ENCODE measurements around the gene HNRNPDL. TPM values are rescaled to one million over a fixed set of nuclear protein-coding genes. Genes with fewer than 3 reads are reported as not detected.
A peak's percentile ranks its signal among the peaks of the same experiment; 100 is the strongest.

The HNRNPDL gene
- total RNA-seq, 4 donors from 2014 or later: 135 to 227 (median 154) TPM

DNA sequence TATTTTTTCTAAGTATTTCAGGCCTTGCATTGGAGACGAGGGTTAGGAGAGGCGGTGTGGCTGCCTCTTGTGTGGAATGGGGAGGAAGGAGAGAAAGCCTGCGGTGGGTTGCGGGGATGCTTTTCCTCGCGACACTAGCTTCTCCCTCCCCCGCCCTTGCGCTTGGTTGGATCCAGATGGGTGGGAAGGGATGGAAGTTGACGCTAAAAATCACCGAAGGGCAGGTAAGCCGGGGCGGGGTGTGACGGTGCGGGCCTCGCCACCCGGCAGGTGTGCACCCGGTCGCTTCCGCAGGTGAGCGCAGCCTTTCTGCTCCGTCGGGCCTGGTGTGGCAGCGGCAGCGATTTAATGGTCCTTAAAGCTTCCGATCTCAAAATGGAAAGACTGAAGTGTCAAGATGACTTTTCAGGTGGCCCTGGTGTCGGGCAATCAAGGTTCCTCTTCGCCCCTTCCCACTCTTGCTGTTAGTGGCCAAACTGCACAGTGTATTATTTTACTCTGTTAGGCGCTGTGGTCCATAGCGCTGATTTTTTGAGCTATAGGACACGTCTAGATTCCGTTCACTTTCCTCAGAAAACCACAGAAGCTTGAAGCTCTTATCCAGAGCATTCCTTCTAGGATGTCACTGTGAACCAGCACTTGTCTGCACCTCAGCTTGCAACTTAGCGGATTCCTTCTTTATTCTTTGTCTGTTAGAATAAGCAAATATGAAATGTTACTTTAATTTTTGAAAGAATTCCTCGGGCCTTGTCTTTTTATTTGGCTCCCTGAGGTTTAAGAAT lies 893 bp upstream of the HNRNPDL start:
- WGBS: 4% methylated on average over 32 of the region's 33 CpGs
- Histone ChIP-seq H3K4me1 (peaks cover 25 to 50% (median 41%) of the 10 kb centered on the region in 4 donors), H3K4me3 (peak overlapping the region; percentile 77 to 98 (median 94)), H3K27me3 (no peaks in the 10 kb centered on the region), H3K27ac (replicated peaks in 1 of 4) (peak overlapping the region; percentile 98 to 100 (median 98)), H3K36me3 (peaks cover 0 to 20% (median 9%) of the 10 kb centered on the region in 4 donors), H3K9me3 (no peaks in the 10 kb centered on the region)
- intact Hi-C loops (cut with DNase I): no loop called here
- no peak for TF ChIP-seq EP300 (IDR thresholded peaks at IDR 0.05)
- no peak for TF ChIP-seq POLR2A (IDR thresholded peaks at IDR 0.05; ENCODE audit: low read depth)
- no peak for TF ChIP-seq POLR2AphosphoS5 (IDR thresholded peaks at IDR 0.05)
- TF ChIP-seq, protein P1, sequence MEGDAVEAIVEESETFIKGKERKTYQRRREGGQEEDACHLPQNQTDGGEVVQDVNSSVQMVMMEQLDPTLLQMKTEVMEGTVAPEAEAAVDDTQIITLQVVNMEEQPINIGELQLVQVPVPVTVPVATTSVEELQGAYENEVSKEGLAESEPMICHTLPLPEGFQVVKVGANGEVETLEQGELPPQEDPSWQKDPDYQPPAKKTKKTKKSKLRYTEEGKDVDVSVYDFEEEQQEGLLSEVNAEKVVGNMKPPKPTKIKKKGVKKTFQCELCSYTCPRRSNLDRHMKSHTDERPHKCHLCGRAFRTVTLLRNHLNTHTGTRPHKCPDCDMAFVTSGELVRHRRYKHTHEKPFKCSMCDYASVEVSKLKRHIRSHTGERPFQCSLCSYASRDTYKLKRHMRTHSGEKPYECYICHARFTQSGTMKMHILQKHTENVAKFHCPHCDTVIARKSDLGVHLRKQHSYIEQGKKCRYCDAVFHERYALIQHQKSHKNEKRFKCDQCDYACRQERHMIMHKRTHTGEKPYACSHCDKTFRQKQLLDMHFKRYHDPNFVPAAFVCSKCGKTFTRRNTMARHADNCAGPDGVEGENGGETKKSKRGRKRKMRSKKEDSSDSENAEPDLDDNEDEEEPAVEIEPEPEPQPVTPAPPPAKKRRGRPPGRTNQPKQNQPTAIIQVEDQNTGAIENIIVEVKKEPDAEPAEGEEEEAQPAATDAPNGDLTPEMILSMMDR (IDR thresholded peaks at IDR 0.05): no peak
- no peak for DNase-seq (ENCODE audit: extremely low spot score)

DNA sequence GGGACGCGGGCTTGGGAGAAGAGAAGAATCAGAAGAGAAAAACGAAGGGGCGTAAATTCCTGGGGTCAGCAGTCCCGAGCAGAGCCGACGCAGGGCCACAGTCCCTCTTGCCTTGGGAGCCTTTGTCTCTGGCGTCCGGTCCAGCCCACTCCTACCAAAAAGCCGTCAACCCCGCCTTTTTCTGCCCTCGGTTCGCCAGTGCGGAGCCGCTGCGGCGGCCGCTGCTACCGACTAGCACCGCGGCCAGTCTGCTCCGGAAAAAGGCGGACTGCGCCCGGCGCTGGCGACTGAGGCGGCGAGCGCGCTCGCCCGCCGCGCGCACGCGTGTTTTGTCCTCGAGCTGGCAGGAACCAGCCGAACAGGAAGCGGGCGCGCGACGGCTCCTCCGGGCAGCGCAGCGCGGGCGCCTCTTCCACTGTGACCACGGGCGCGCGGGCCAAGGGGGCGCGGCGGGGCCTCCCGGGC lies 502 bp downstream of the HNRNPDL start:
- WGBS: 5% methylated on average over 4 of the region's 58 CpGs
- DNase-seq (ENCODE audit: extremely low spot score): no peak

DNA sequence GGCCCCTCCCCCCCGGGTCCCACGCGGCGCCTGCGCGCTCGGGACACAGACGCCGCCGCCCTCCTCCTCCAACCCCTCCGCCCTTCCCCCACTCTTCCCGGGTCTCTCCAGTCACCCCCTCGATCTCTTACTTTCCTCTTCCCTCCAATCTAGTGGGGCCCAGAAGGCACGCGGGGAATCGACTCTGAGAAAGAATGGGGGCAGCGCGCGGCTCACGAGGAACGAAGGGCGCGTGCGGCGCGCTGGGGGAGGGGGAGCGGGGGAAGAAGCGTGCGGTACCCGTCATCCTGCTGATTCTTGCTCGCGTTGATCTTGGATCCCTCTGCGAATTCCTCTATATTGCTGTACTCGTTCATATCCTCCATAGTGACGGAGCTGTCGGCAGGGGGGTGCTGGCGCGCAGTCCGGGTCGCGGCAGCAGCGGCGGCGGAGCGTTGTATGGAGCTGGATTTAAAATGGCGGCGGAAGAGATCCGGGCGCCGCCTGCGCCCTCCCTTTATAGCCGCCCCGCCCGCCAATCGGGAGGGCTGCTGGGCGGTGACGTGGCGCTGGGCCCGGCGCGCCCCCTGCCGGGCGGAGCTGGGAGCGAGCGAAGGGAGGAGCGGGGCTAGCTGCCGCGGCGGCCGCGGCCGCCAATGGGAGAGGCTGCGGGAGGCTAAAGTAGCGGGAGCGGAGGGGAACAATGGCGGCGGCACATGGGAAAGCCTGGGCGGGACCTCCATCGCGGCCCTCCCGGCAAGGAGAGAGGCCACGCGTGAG lies 1.1 kb downstream of the HNRNPDL start:
- Histone ChIP-seq H3K27me3 (no peaks in the 10 kb centered on the region), H3K4me1 (peaks cover 30 to 61% (median 53%) of the 10 kb centered on the region in 4 donors), H3K36me3 (peaks cover 16 to 41% (median 27%) of the 10 kb centered on the region in 4 donors), H3K4me3 (peak overlapping the region; percentile 77 to 98 (median 94)), H3K27ac (replicated peaks in 1 of 4) (peak overlapping the region; percentile 98 to 100 (median 98)), H3K9me3 (no peaks in the 10 kb centered on the region)
- peak; percentile 96 for DNase-seq (ENCODE audit: extremely low spot score)
- intact Hi-C loops (cut with DNase I): loop anchor here (1.0 to 10.0 kb wide), 3 partner anchors 55 to 586 kb away; partner anchors contain the start of gene LIN54
- TF ChIP-seq POLR2AphosphoS5 (IDR thresholded peaks at IDR 0.05) (peak; percentile 79 to 97), POLR2A (IDR thresholded peaks at IDR 0.05; ENCODE audit: low read depth) (peak; percentile 79), EP300 (IDR thresholded peaks at IDR 0.05) (no peak)
- TF ChIP-seq, protein P1 (IDR thresholded peaks at IDR 0.05): peak; percentile 91 to 98 (median 94)
- under 1% methylated on average over 42 of the region's 83 CpGs for WGBS

More for the DNA sequence above, 502 bp downstream of the HNRNPDL start:
- TF ChIP-seq POLR2AphosphoS5 (IDR thresholded peaks at IDR 0.05) (no peak), POLR2A (IDR thresholded peaks at IDR 0.05; ENCODE audit: low read depth) (no peak), EP300 (IDR thresholded peaks at IDR 0.05) (no peak)
- TF ChIP-seq, protein P1 (IDR thresholded peaks at IDR 0.05): no peak
- Histone ChIP-seq H3K4me3 (peak overlapping the region; percentile 77 to 98 (median 94)), H3K9me3 (no peaks in the 10 kb centered on the region), H3K4me1 (peaks cover 30 to 59% (median 52%) of the 10 kb centered on the region in 4 donors), H3K27ac (replicated peaks in 1 of 4) (peak overlapping the region; percentile 98 to 100 (median 98)), H3K27me3 (no peaks in the 10 kb centered on the region), H3K36me3 (peaks cover 10 to 34% (median 21%) of the 10 kb centered on the region in 4 donors)
- intact Hi-C loops (cut with DNase I): loop anchor here (5.0 to 10.0 kb wide), 2 partner anchors 142 to 585 kb away; partner anchors contain the start of gene LIN54

DNA sequence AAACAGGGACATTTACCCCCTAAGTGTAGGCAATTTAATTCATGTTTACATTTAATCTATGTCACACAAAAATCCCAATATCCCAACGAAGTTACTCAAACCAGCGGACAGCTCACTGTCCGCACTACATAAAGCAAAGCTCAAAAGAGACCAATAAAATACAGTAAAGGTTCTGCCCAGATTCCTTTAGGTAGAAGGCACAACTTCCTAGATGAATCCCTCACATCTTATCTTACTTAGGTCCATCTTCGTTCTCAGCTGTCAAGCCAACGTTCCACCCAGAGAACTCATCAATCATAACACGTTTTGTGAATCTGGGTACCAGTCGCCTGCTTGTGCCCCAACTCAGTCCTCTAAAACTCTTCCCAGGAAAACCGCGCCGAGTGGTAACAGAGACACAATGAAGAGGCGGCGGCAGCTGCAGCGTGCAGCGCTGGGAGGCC lies 1.7 kb downstream of the HNRNPDL start:
- under 1% methylated on average over 13 of the region's 14 CpGs for WGBS
- peaks cover 22 to 47% (median 33%) of the 10 kb centered on the region in 4 donors for H3K36me3 ChIP-seq
- DNase-seq (ENCODE audit: extremely low spot score): no peak
- H3K4me3 ChIP-seq: peak overlapping the region; percentile 77 to 98 (median 94)
- no peaks in the 10 kb centered on the region for H3K27me3 ChIP-seq
- peak overlapping the region; percentile 98 to 100 (median 98) for H3K27ac ChIP-seq (replicated peaks in 1 of 4)
- TF ChIP-seq, protein P1 (IDR thresholded peaks at IDR 0.05): no peak
- TF ChIP-seq POLR2AphosphoS5 (IDR thresholded peaks at IDR 0.05): no peak
- no peak for TF ChIP-seq EP300 (IDR thresholded peaks at IDR 0.05)
- no peak for TF ChIP-seq POLR2A (IDR thresholded peaks at IDR 0.05; ENCODE audit: low read depth)
- no peaks in the 10 kb centered on the region for H3K9me3 ChIP-seq
- peaks cover 30 to 65% (median 51%) of the 10 kb centered on the region in 4 donors for H3K4me1 ChIP-seq
- intact Hi-C loops (cut with DNase I): loop anchor here (1.0 to 10.0 kb wide), 3 partner anchors 54 to 586 kb away; partner anchors contain the start of gene LIN54

Data from esophagus muscularis mucosa (tissue), 4 donors.